Heart left ventricle (tissue), 13 donors: Measurements from ENCODE around the gene PTGDS.

ENCODE experiments used
- POLR2A ChIP-seq, 2 donors: fragments of 450-650 bp; IDR thresholded peaks; one replicate each; pipeline ENCODE4 v1.6.1; 2017; ENCODE audit warnings: antibody characterized with exemption in 2 of 2, mild to moderate bottlenecking in 2 of 2, moderate library complexity in 2 of 2
- TF ChIP-seq, protein P1 (sequence below), 12 donors: fragments of 200-600 bp; sonication (generic) in 4 of 12; IDR thresholded peaks; one replicate each; pipeline versions ENCODE4 v1.5.0 to v1.8.0; 2018 to 2022; ENCODE audit warnings: antibody characterized with exemption in 12 of 12, mild to moderate bottlenecking in 5 of 12
- donor health status: ischemic (EF 13 %, LVEDD 7.1; RV severe dilation, severe dysfunction).
- donor health status: DM: no; HTN: yes; CAD: no.
- donor health status: DM: no; HTN: no; CAD: no.
- donor health status: ischemic (EF 25% LVEDD 6.9; RV normal size, moderate dysfunction).
- donor health status: ischemic (EF 25% LVEDD 5.7; RV mildly dilated, moderate dysfunction).
- donor health status: ischemic (EF 35%, LVEDD 5.7; RV mildly dilated, moderate dysfunction).
- donor health status: nonischemic (EF 11% LVEDD 7.7; RV severe dilation, severe dysfunction).
- donor health status: DM: yes; HTN: yes; CAD: no.
- donor health status: PGD.
- donor health status: ischemic (EF 29% LVEDD 5.4; RV normal size, mild dysfunction).
- donor health status: nonischemic (EF 23%, LVEDD 6.1; RV moderate dilation, normal function).

DNA sequence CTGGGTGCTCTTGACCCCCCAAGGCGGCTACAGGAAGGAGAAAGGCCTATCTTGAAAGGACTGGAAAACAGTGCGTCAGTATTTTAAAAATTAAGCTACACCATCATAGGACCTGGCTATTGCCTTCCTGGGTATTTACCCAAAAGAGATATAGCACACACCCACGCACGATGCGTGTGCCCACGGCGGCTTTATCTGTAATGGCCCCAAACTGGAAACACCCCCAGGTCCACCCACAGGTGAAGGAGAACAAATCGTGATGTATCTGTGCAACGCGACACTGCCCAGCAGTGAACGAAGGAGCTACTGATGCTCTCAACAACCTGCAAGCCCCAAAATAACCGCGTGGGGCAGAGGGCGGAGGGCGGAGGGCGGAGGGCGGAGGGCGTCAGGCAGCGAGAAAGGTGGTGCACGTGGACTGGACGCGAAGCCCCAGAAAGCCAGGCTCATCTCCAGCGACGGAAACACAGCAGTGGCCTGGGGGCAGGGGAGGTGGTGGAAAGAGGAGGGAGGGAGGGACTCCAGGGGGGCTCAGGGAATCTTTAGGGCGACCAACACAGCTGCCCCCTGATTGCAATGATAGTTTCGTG, 12.4 kb upstream of the PTGDS start:
- TF ChIP-seq, protein P1, sequence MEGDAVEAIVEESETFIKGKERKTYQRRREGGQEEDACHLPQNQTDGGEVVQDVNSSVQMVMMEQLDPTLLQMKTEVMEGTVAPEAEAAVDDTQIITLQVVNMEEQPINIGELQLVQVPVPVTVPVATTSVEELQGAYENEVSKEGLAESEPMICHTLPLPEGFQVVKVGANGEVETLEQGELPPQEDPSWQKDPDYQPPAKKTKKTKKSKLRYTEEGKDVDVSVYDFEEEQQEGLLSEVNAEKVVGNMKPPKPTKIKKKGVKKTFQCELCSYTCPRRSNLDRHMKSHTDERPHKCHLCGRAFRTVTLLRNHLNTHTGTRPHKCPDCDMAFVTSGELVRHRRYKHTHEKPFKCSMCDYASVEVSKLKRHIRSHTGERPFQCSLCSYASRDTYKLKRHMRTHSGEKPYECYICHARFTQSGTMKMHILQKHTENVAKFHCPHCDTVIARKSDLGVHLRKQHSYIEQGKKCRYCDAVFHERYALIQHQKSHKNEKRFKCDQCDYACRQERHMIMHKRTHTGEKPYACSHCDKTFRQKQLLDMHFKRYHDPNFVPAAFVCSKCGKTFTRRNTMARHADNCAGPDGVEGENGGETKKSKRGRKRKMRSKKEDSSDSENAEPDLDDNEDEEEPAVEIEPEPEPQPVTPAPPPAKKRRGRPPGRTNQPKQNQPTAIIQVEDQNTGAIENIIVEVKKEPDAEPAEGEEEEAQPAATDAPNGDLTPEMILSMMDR (IDR thresholded peaks at IDR 0.05): no peak
- no peak for TF ChIP-seq POLR2A (IDR thresholded peaks at IDR 0.05)
